Measurements from ENCODE around the gene NFAM1. TPM values are rescaled to one million over a fixed set of nuclear protein-coding genes. Genes with fewer than 3 reads are reported as not detected.

NFAM1 gene
- total RNA-seq, 5 donors from 2014 or later (not counting 1 experiment from before 2014, with no cell fraction given), result 0.07 to 0.32 (median 0.18) TPM

DNA sequence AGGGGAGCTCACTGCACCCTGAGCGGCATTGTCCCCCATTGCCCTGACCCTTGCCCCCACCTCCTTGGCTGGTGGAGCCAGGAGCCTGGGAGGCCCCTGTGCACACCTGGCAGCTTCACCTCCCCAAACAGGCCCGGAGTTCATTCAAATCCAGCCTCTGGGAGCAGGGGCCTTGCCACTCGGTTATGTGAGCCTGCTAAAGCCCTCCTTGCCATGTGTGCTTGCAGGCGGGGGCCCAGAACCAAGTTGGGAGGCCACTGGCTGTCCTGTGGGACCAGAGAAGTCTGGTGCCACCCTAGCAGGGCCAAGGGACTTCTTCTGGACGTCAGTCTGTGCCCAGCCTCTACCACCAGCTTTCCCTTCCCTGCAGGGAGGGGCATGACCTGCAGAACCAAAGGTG, 48.9 kb downstream of the NFAM1 start:
- H3K4me1 Mint-ChIP-seq, result no peaks in the 10 kb centered on the region
- Histone ChIP-seq H3K4me1 (ENCODE audit: control insufficient read depth in 1 of 2, extremely low read depth in 1 of 2, insufficient read depth in 2 of 2, low read length in 2 of 2) (no peaks in the 10 kb centered on the region), H3K27me3 (replicated peaks in 1 of 2; ENCODE audit: control insufficient read depth in 2 of 2, extremely low read depth in 1 of 2, insufficient read depth in 2 of 2, low read length in 1 of 2) (peaks cover 0 to 10% of the 10 kb centered on the region in 2 experiments), H3K27ac (ENCODE audit: low read length) (no peak overlapping the region), H3K9me3 (no peaks in the 10 kb centered on the region), H3K36me3 (ENCODE audit: control insufficient read depth in 2 of 2, extremely low read depth in 1 of 2, insufficient read depth in 1 of 2, low read length in 1 of 2) (no peaks in the 10 kb centered on the region), H3K4me3 (ENCODE audit: control insufficient read depth in 1 of 2, extremely low read depth in 1 of 2, low read length in 1 of 2) (no peak overlapping the region)
- ChIA-PET POLR2A (no interaction called here), CTCF (no interaction called here)
- no peak overlapping the region for H3K27ac Mint-ChIP-seq
- no peak overlapping the region for H3K4me3 Mint-ChIP-seq
- ATAC-seq (replicated peaks in 1 of 4), result no peak
- 74% methylated on average over 5 of the region's 5 CpGs for WGBS (ENCODE audit: insufficient coverage)
- no peaks in the 10 kb centered on the region for H3K9me3 Mint-ChIP-seq
- no peaks in the 10 kb centered on the region for H3K27me3 Mint-ChIP-seq
- H3K36me3 Mint-ChIP-seq, result no peaks in the 10 kb centered on the region
- DNase-seq, result no peak

DNA sequence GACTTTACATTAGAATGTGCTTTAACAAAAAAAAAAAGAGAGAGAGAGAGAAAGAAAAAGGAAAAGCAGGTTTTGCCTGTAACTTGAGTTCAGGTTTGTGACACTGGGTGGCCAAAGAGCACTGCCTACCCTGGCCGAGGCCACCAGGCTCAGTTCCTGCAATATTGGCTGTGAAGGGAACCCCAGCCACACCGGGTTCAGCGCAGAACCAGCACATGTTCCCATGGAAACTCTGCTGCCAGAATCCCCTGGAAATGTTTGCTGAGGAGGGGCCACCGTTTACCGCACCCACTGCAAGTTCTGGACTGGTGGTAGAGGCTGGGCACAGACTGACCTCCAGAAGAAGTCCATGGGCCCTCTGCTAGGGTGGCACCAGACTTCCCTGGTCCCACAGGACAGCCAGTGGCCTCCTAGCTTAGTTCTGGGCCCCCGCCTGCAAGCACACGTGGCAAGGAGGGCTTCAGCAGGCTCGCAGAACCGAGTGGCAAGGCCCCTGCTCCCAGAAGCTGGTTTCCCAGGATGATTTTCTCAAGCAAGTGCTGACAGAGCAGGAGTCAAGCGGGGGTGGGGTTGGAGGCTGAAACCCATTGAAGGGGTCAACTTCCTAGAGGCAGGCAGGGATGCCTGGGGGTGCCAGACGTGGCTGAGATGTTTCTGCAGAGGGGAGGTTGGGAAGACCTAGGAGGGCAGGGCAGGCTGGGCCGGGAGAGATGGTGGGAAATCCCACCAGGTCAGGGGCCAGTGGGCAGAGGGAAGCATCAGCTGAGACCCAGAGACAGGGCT, 51.2 kb downstream of the NFAM1 start:
- Mint-ChIP-seq H3K4me1 (no peaks in the 10 kb centered on the region), H3K9me3 (no peaks in the 10 kb centered on the region), H3K4me3 (no peak overlapping the region), H3K27me3 (no peaks in the 10 kb centered on the region), H3K36me3 (no peaks in the 10 kb centered on the region), H3K27ac (no peak overlapping the region)
- H3K9me3 ChIP-seq, result no peaks in the 10 kb centered on the region
- no peak overlapping the region for H3K27ac ChIP-seq (ENCODE audit: low read length)
- ChIA-PET CTCF (no interaction called here), POLR2A (no interaction called here)
- H3K4me3 ChIP-seq (ENCODE audit: control insufficient read depth in 1 of 2, extremely low read depth in 1 of 2, low read length in 1 of 2), result no peak overlapping the region
- DNase-seq, result no peak
- 80% methylated on average over 12 of the region's 12 CpGs for WGBS (ENCODE audit: insufficient coverage)
- peaks cover 0 to 2% of the 10 kb centered on the region in 2 experiments for H3K4me1 ChIP-seq (ENCODE audit: control insufficient read depth in 1 of 2, extremely low read depth in 1 of 2, insufficient read depth in 2 of 2, low read length in 2 of 2)
- peaks cover 0 to 21% of the 10 kb centered on the region in 2 experiments for H3K27me3 ChIP-seq (replicated peaks in 1 of 2; ENCODE audit: control insufficient read depth in 2 of 2, extremely low read depth in 1 of 2, insufficient read depth in 2 of 2, low read length in 1 of 2)
- H3K36me3 ChIP-seq (ENCODE audit: control insufficient read depth in 2 of 2, extremely low read depth in 1 of 2, insufficient read depth in 1 of 2, low read length in 1 of 2), result no peaks in the 10 kb centered on the region
- ATAC-seq (replicated peaks in 1 of 4), result no peak

DNA sequence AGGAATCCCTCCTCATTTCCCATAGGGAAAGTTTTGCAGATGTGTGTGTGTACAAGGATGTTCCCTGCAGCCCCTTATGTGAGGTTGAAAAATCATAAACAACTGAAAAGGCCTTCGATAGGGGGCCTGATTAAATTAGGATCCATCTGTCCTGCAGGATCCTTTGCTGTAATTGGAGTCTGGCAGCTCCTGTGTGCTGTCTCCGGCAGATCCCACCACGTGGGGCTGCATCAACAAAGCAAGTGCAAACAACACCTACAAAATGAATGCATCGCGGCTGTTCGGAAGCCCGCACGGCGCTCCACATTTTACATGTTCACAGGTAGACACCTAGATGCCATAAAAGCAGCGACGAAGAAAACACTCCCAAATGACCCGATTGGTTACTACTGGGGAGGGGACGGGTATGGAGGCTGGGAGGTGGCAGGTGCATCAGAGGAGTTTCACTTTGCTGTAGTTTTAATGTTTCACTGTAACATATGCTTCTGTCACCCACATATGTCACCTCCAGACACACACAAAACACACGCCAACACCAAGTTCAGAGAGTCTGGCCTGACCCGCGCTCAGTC, 52.2 kb downstream of the NFAM1 start:
- Histone ChIP-seq H3K4me3 (ENCODE audit: control insufficient read depth in 1 of 2, extremely low read depth in 1 of 2, low read length in 1 of 2) (no peak overlapping the region), H3K27ac (ENCODE audit: low read length) (no peak overlapping the region), H3K27me3 (replicated peaks in 1 of 2; ENCODE audit: control insufficient read depth in 2 of 2, extremely low read depth in 1 of 2, insufficient read depth in 2 of 2, low read length in 1 of 2) (peaks cover 0 to 25% of the 10 kb centered on the region in 2 experiments), H3K36me3 (ENCODE audit: control insufficient read depth in 2 of 2, extremely low read depth in 1 of 2, insufficient read depth in 1 of 2, low read length in 1 of 2) (no peaks in the 10 kb centered on the region), H3K9me3 (no peaks in the 10 kb centered on the region), H3K4me1 (ENCODE audit: control insufficient read depth in 1 of 2, extremely low read depth in 1 of 2, insufficient read depth in 2 of 2, low read length in 2 of 2) (peaks cover 0 to 3% of the 10 kb centered on the region in 2 experiments)
- Mint-ChIP-seq H3K9me3 (no peaks in the 10 kb centered on the region), H3K4me1 (no peaks in the 10 kb centered on the region), H3K27ac (no peak overlapping the region), H3K27me3 (no peaks in the 10 kb centered on the region), H3K36me3 (no peaks in the 10 kb centered on the region), H3K4me3 (no peak overlapping the region)
- CTCF ChIA-PET, result no interaction called here
- DNase-seq (no peak), ATAC-seq (replicated peaks in 1 of 4) (no peak)
- 96% methylated on average over 3 of the region's 16 CpGs for WGBS (ENCODE audit: insufficient coverage)
- POLR2A ChIA-PET, result no interaction called here

DNA sequence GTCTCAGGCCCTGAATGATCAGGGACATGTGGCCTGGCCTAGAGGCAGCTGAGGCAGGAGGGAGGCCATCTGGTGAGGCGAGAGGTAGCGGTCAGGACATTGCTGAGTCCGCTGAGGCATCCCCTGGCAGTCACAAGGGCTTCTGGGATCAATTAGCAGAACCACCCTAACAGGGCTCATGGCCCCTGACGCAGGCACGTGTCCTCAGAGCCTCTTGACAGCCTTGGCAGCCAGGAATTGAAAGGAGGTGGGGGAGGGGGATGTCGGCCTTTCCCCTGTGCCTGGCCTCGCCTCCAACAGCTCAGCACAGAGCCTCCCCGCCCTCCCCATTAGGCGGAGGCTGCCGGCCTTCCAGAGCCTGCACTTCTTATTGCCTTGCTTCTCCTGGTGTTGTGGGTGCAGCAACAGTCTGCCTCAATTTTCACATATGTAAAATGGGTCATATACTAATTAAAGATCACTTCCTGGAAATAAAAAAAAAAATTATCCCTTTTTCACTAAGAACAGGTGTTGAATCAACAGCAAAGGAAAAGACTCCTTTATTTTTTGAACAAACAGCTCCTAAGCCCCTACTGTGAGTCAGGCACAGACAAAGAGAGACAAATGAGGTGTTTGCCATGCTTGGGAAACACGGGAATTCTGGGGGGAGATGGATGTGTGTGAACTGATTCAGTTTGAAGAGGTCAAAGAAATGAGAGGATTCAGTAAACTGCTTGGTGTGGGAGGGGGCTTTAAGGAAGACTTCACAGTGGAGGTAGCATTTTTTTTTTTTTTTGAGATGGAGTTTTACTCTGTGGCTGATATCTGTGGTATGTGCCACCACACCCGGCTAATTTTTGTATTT, 55.3 kb downstream of the NFAM1 start:
- Histone ChIP-seq H3K4me1 (ENCODE audit: control insufficient read depth in 1 of 2, extremely low read depth in 1 of 2, insufficient read depth in 2 of 2, low read length in 2 of 2) (peaks cover 0 to 3% of the 10 kb centered on the region in 2 experiments), H3K36me3 (ENCODE audit: control insufficient read depth in 2 of 2, extremely low read depth in 1 of 2, insufficient read depth in 1 of 2, low read length in 1 of 2) (no peaks in the 10 kb centered on the region), H3K27ac (ENCODE audit: low read length) (no peak overlapping the region), H3K4me3 (ENCODE audit: control insufficient read depth in 1 of 2, extremely low read depth in 1 of 2, low read length in 1 of 2) (no peak overlapping the region), H3K27me3 (replicated peaks in 1 of 2; ENCODE audit: control insufficient read depth in 2 of 2, extremely low read depth in 1 of 2, insufficient read depth in 2 of 2, low read length in 1 of 2) (peaks cover 0 to 18% of the 10 kb centered on the region in 2 experiments), H3K9me3 (no peaks in the 10 kb centered on the region)
- Mint-ChIP-seq H3K36me3 (no peaks in the 10 kb centered on the region), H3K27ac (no peak overlapping the region), H3K27me3 (no peaks in the 10 kb centered on the region), H3K4me1 (peaks cover 3 to 6% (median 4%) of the 10 kb centered on the region in 3 donors), H3K9me3 (no peaks in the 10 kb centered on the region), H3K4me3 (no peak overlapping the region)
- 79% methylated on average over 4 of the region's 12 CpGs for WGBS (ENCODE audit: insufficient coverage)
- no peak for ATAC-seq (replicated peaks in 1 of 4)
- ChIA-PET CTCF (interaction anchor here in 1 of 2 donors (0.7 kb wide), 1 partner anchor 12 kb away, joined by 3 read pairs; no protein-coding TSS in a partner anchor), POLR2A (no interaction called here)
- DNase-seq, result no peak

DNA sequence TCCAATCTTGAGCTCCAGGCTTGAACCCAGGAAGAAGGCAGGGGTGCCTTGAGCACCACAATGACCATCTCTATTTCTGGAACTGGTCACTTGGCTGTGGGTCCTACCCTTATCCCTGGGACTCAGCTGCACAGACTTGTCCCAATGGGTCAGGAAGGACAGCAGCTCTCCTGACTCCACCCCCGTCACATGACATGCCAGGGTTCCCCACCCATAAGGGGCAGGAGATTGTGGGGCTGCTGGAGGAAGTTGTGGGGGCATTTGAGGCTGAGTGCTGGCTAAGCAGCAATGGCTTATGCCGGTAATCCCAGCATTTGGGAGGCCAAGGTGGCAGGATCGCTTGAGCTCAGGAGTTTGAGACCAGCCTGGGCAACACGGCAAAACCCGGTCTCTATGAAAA, 56.2 kb downstream of the NFAM1 start:
- Histone ChIP-seq H3K4me1 (ENCODE audit: control insufficient read depth in 1 of 2, extremely low read depth in 1 of 2, insufficient read depth in 2 of 2, low read length in 2 of 2) (peaks cover 0 to 3% of the 10 kb centered on the region in 2 experiments), H3K9me3 (no peaks in the 10 kb centered on the region), H3K4me3 (ENCODE audit: control insufficient read depth in 1 of 2, extremely low read depth in 1 of 2, low read length in 1 of 2) (no peak overlapping the region), H3K36me3 (ENCODE audit: control insufficient read depth in 2 of 2, extremely low read depth in 1 of 2, insufficient read depth in 1 of 2, low read length in 1 of 2) (no peaks in the 10 kb centered on the region), H3K27ac (ENCODE audit: low read length) (no peak overlapping the region), H3K27me3 (replicated peaks in 1 of 2; ENCODE audit: control insufficient read depth in 2 of 2, extremely low read depth in 1 of 2, insufficient read depth in 2 of 2, low read length in 1 of 2) (peaks cover 0 to 15% of the 10 kb centered on the region in 2 experiments)
- no peaks in the 10 kb centered on the region for H3K36me3 Mint-ChIP-seq
- H3K27ac Mint-ChIP-seq, result no peak overlapping the region
- POLR2A ChIA-PET, result no interaction called here
- 82% methylated on average over 4 of the region's 5 CpGs for WGBS (ENCODE audit: insufficient coverage)
- H3K9me3 Mint-ChIP-seq, result no peaks in the 10 kb centered on the region
- ATAC-seq (replicated peaks in 1 of 4) (no peak), DNase-seq (no peak)
- H3K4me3 Mint-ChIP-seq, result no peak overlapping the region
- peaks cover 3 to 6% (median 4%) of the 10 kb centered on the region in 3 donors for H3K4me1 Mint-ChIP-seq
- CTCF ChIA-PET, result interaction anchor here in 1 of 2 donors (0.7 to 1.0 kb wide), 2 partner anchors 10 to 12 kb away, joined by 3 read pairs; no protein-coding TSS in a partner anchor
- H3K27me3 Mint-ChIP-seq, result no peaks in the 10 kb centered on the region

DNA sequence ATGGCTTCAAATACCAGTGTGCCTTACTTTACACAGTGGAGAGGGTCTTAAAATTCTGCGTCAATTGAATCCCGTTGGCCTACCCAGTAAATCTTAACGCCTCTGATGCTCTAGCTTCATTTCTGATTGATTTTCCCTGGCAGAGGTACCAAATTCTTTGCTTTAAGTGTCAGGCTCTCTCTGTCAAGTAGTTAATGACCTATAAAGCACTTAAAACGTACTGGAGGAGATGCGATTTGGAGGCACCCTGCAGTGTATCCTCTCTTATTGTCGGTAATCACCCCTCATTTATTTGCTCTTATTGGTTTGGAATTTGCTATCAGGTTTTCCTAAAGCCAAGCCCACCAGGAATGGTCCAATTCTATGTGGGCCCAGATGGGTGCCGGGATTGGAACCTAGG, 59.2 kb downstream of the NFAM1 start:
- 93% methylated on average over 4 of the region's 7 CpGs for whole genome bisulfite sequencing (ENCODE audit: insufficient coverage)
- H3K27me3 Mint-ChIP-seq, result peaks cover 0 to 4% of the 10 kb centered on the region in 2 donors
- Histone ChIP-seq H3K4me3 (ENCODE audit: control insufficient read depth in 1 of 2, extremely low read depth in 1 of 2, low read length in 1 of 2) (no peak overlapping the region), H3K9me3 (no peaks in the 10 kb centered on the region), H3K27me3 (replicated peaks in 1 of 2; ENCODE audit: control insufficient read depth in 2 of 2, extremely low read depth in 1 of 2, insufficient read depth in 2 of 2, low read length in 1 of 2) (peaks cover 0 to 26% of the 10 kb centered on the region in 2 experiments), H3K4me1 (ENCODE audit: control insufficient read depth in 1 of 2, extremely low read depth in 1 of 2, insufficient read depth in 2 of 2, low read length in 2 of 2) (peaks cover 3 to 18% of the 10 kb centered on the region in 2 experiments), H3K27ac (ENCODE audit: low read length) (no peak overlapping the region), H3K36me3 (ENCODE audit: control insufficient read depth in 2 of 2, extremely low read depth in 1 of 2, insufficient read depth in 1 of 2, low read length in 1 of 2) (no peaks in the 10 kb centered on the region)
- DNase-seq, result no peak
- ChIA-PET CTCF (interaction anchor here in 1 of 2 donors (0.6 to 0.7 kb wide), 2 partner anchors 406 to 511 kb away, joined by 3 to 4 read pairs; no protein-coding TSS in a partner anchor), POLR2A (no interaction called here)
- no peaks in the 10 kb centered on the region for H3K36me3 Mint-ChIP-seq
- H3K9me3 Mint-ChIP-seq, result no peaks in the 10 kb centered on the region
- no peak for ATAC-seq (replicated peaks in 1 of 4)
- no peak overlapping the region for H3K4me3 Mint-ChIP-seq
- peaks cover 13 to 16% (median 13%) of the 10 kb centered on the region in 3 donors for H3K4me1 Mint-ChIP-seq
- H3K27ac Mint-ChIP-seq, result no peak overlapping the region
